GM12801 (cell line): Measurements from ENCODE around the gene FAM204A.

Experiments used
- CTCF ChIP-seq: IDR thresholded peaks from one replicate; pipeline ENCODE4 v1.5.1; 2011; ENCODE audit warnings: control low read depth; ENCODE audit not compliant: insufficient read length; ENCODE audit errors: extremely low read depth

Gene FAM204A

GRCh38 chr10:118298787-118299186 lies 43.3 kb downstream of the FAM204A start:
- no peak for TF ChIP-seq CTCF

- TF ChIP-seq CTCF = no peak
These were observed 51.0 kb downstream of the FAM204A start for GRCh38 chr10:118291122-118291521.

- no peak for TF ChIP-seq CTCF
These were observed 51.6 kb downstream of the FAM204A start for GRCh38 chr10:118290471-118290995.

- no peak for TF ChIP-seq CTCF
These were observed 54.9 kb downstream of the FAM204A start for GRCh38 chr10:118287076-118287806.

GRCh38 chr10:118286051-118286838 lies 55.9 kb downstream of the FAM204A start:
- TF ChIP-seq CTCF = no peak

- TF ChIP-seq CTCF = no peak
These were observed 59.5 kb downstream of the FAM204A start for GRCh38 chr10:118282670-118283069.

GRCh38 chr10:118278649-118279048 lies 63.5 kb downstream of the FAM204A start:
- TF ChIP-seq CTCF = no peak
